SU-DHL-6 (cell line): ENCODE results near the gene CADM2.

Source experiments
- H2AFZ ChIP-seq: fragments of 200-600 bp; sonication (generic); 2 replicates; pipeline ENCODE4 v1.6.1; 2014; ENCODE audit warnings: low read depth, mild to moderate bottlenecking, moderate library complexity, mixed read lengths, antibody characterized with exemption, low read length; ENCODE audit not compliant: severe bottlenecking
- H3F3A ChIP-seq: fragments of 200-600 bp; shearing (Covaris generic); 2 replicates; pipeline ENCODE4 v1.6.0; 2016; ENCODE audit warnings: antibody characterized with exemption, mild to moderate bottlenecking; ENCODE audit not compliant: insufficient read depth
- H3K27ac ChIP-seq: fragments of 200-600 bp; sonication (generic); 2 replicates; pipeline ENCODE4 v1.5.1; 2016; ENCODE audit warnings: low read depth, mild to moderate bottlenecking, low read length, moderate library complexity, mixed read lengths
- H3K27me3 ChIP-seq: fragments of 200-600 bp; sonication (generic), shearing (Covaris generic); 2 replicates; pipeline ENCODE4 v1.6.0; 2014; ENCODE audit warnings: mild to moderate bottlenecking, low read length
- H3K36me3 ChIP-seq: fragments of 200-600 bp; sonication (generic); 2 replicates; pipeline ENCODE4 v1.6.1; 2014; ENCODE audit warnings: mild to moderate bottlenecking, low read length, mixed read lengths
- H3K4me2 ChIP-seq: fragments of 300-600, 200-600 bp; shearing (Covaris generic), sonication (generic); 2 replicates; pipeline ENCODE4 v1.6.0; 2014; ENCODE audit warnings: low read length, low read depth, mild to moderate bottlenecking; ENCODE audit not compliant: poor library complexity, severe bottlenecking
- H3K4me3 ChIP-seq: fragments of 200-600 bp; sonication (generic); 2 replicates; pipeline ENCODE4 v1.5.1; 2014; ENCODE audit warnings: antibody characterized with exemption, low read length, mild to moderate bottlenecking, mixed read lengths; ENCODE audit not compliant: insufficient read depth, poor library complexity, severe bottlenecking
- H3K79me2 ChIP-seq: fragments of 200-600 bp; sonication (generic); 2 replicates; pipeline ENCODE4 v1.6.1; 2014; ENCODE audit warnings: mild to moderate bottlenecking, low read length, moderate library complexity; ENCODE audit not compliant: insufficient read depth
- H3K9ac ChIP-seq: fragments of 200-600 bp; sonication (generic); 2 replicates; pipeline ENCODE4 v1.7.0; 2014; ENCODE audit warnings: mild to moderate bottlenecking, low read length
- H3K9me2 ChIP-seq: fragments of 200-600 bp; sonication (generic); replicated peaks from 2 replicates; pipeline ENCODE4 v1.6.1; 2014; ENCODE audit warnings: low read length; ENCODE audit not compliant: insufficient read depth
- H3K9me3 ChIP-seq: fragments of 200-600 bp; sonication (generic); 2 replicates; pipeline ENCODE4 v1.6.1; 2014; ENCODE audit warnings: low read length, mixed read lengths; ENCODE audit not compliant: insufficient read depth
- H4K20me1 ChIP-seq: fragments of 200-600 bp; sonication (generic); 2 replicates; pipeline ENCODE4 v1.6.1; 2014; ENCODE audit warnings: low read depth, mild to moderate bottlenecking, antibody characterized with exemption, low read length, moderate library complexity, mixed read lengths
- CTCF ChIP-seq: fragments of 200-600 bp; sonication (generic); IDR thresholded peaks from one replicate; pipeline ENCODE4 v1.5.1; 2017; ENCODE audit warnings: antibody characterized with exemption, mild to moderate bottlenecking, low read length, moderate library complexity; ENCODE audit not compliant: insufficient read depth, poor library complexity, severe bottlenecking
- EZH2phosphoT487 ChIP-seq: fragments of 200-600 bp; sonication (generic), shearing (Covaris generic); conservative IDR thresholded peaks from 2 replicates; pipeline ENCODE4 v1.6.1; 2018; ENCODE audit warnings: mild to moderate bottlenecking, antibody characterized with exemption, low read length, moderate library complexity, mixed read lengths

CADM2 gene

GRCh38 chr3:85482213-85482490 lies 523.4 kb downstream of the CADM2 start:
- Histone ChIP-seq H3K9ac (no peak overlapping the region), H3F3A (no peaks in the 10 kb centered on the region), H3K4me2 (no peak overlapping the region), H4K20me1 (no peaks in the 10 kb centered on the region), H3K27ac (no peak overlapping the region), H3K4me3 (no peak overlapping the region), H3K9me2 (no peaks in the 10 kb centered on the region), H3K36me3 (no peaks in the 10 kb centered on the region), H3K9me3 (no peaks in the 10 kb centered on the region), H3K79me2 (no peaks in the 10 kb centered on the region), H3K27me3 (no peaks in the 10 kb centered on the region), H2AFZ (no peak overlapping the region)
- no peak for TF ChIP-seq EZH2phosphoT487
- no peak for TF ChIP-seq CTCF

GRCh38 chr3:85483986-85484385 lies 525.2 kb downstream of the CADM2 start:
- no peak for TF ChIP-seq CTCF
- TF ChIP-seq EZH2phosphoT487 = no peak

GRCh38 chr3:85487375-85487774 lies 528.6 kb downstream of the CADM2 start:
- Histone ChIP-seq H3K4me3 (no peak overlapping the region), H3K4me2 (no peak overlapping the region), H3K27ac (no peak overlapping the region), H3F3A (no peaks in the 10 kb centered on the region), H3K27me3 (no peaks in the 10 kb centered on the region), H3K9ac (no peak overlapping the region), H3K36me3 (no peaks in the 10 kb centered on the region), H3K79me2 (no peaks in the 10 kb centered on the region), H3K9me2 (no peaks in the 10 kb centered on the region), H3K9me3 (no peaks in the 10 kb centered on the region), H2AFZ (no peak overlapping the region), H4K20me1 (no peaks in the 10 kb centered on the region)
- no peak for TF ChIP-seq CTCF
- no peak for TF ChIP-seq EZH2phosphoT487

More at GRCh38 chr3:85483986-85484385, 525.2 kb downstream of the CADM2 start:
- no peaks in the 10 kb centered on the region for H3K36me3 ChIP-seq
- no peaks in the 10 kb centered on the region for H3F3A ChIP-seq
- H3K4me3 ChIP-seq = no peak overlapping the region
- H3K4me2 ChIP-seq = no peak overlapping the region
- no peaks in the 10 kb centered on the region for H4K20me1 ChIP-seq
- H3K9me2 ChIP-seq = no peaks in the 10 kb centered on the region
- H3K9me3 ChIP-seq = no peaks in the 10 kb centered on the region
- no peaks in the 10 kb centered on the region for H3K79me2 ChIP-seq
- H3K27me3 ChIP-seq = no peaks in the 10 kb centered on the region
- no peak overlapping the region for H3K9ac ChIP-seq
- H3K27ac ChIP-seq = no peak overlapping the region
- no peak overlapping the region for H2AFZ ChIP-seq

- H3K4me3 ChIP-seq = no peak overlapping the region
- H3F3A ChIP-seq = no peaks in the 10 kb centered on the region
- H3K4me2 ChIP-seq = no peak overlapping the region
- no peaks in the 10 kb centered on the region for H3K79me2 ChIP-seq
- no peaks in the 10 kb centered on the region for H4K20me1 ChIP-seq
- no peak overlapping the region for H3K9ac ChIP-seq
- H2AFZ ChIP-seq = no peak overlapping the region
- TF ChIP-seq EZH2phosphoT487 (no peak), CTCF (no peak)
- H3K9me3 ChIP-seq = no peaks in the 10 kb centered on the region
- no peaks in the 10 kb centered on the region for H3K36me3 ChIP-seq
- H3K27me3 ChIP-seq = no peaks in the 10 kb centered on the region
- H3K27ac ChIP-seq = no peak overlapping the region
- H3K9me2 ChIP-seq = no peaks in the 10 kb centered on the region
Observed at GRCh38 chr3:85495602-85496001, 536.8 kb downstream of the CADM2 start.
